ENCODE measurements around the gene SPHK2.

DNA sequence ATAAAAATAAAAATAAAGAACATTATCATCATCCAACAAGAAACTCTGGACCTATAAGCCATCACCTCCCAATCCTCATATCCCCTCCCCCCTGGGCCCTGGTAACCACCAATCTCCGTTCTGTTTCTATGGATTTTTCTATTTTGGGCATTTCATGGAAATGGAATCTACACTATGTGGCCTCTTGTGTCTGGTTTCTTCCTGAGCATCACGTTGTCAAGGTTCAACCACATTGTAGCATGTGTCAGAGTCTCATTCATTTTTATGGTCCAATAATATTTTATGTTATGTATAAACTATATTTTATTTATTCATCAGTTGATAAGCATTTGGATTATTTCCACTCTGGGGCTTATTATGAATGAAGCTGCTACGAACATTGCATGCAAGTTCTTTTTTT is 40.4 kb upstream of the SPHK2 start:
- TF ChIP-seq POLR2A (IDR thresholded peaks at IDR 0.05; ENCODE audit: low read length) = no peak
- TF ChIP-seq GATA1 (IDR thresholded peaks at IDR 0.05; ENCODE audit: low read depth, low read length) = no peak
